Stimulated activated naive B cell treated with anti-CD40 and anti-IgM and Interleukin-4, amounts not matched to agents 10 μg/mL and 1 μg/mL and 100 μg/mL, for 72 hours (primary cell): ENCODE measurements around the gene CACNA1E.

Source experiments
- ATAC-seq, 2 donors: fragments of 150-1000 bp; cut with Tn5 transposase; replicated peaks; 2 replicates each; pipeline ENCODE4 v1.10.0; 2021; ENCODE audit warnings: moderate library complexity in 1 of 2
- DNase-seq: peaks from one replicate; pipeline ENCODE4 v3.0.0; 2021
- H3K27ac Mint-ChIP-seq: one replicate; pipeline ENCODE4 v1.8.0; 2022; ENCODE audit warnings: mild to moderate bottlenecking, mixed read lengths
- H3K27me3 Mint-ChIP-seq, 2 donors: one replicate each; pipeline ENCODE4 v1.8.0; 2022; ENCODE audit warnings: mixed read lengths in 2 of 2
- H3K36me3 Mint-ChIP-seq, 2 donors: one replicate each; pipeline ENCODE4 v1.8.0; 2022; ENCODE audit warnings: mixed read lengths in 2 of 2, mild to moderate bottlenecking in 1 of 2
- H3K4me1 Mint-ChIP-seq, 2 donors: one replicate each; pipeline ENCODE4 v1.8.0; 2022; ENCODE audit warnings: mixed read lengths in 2 of 2, mild to moderate bottlenecking in 1 of 2
- H3K4me3 Mint-ChIP-seq, 2 donors: one replicate each; pipeline ENCODE4 v1.8.0; 2022; ENCODE audit warnings: mild to moderate bottlenecking in 2 of 2, mixed read lengths in 2 of 2, moderate library complexity in 1 of 2
- H3K9me3 Mint-ChIP-seq, 2 donors: one replicate each; pipeline ENCODE4 v1.8.0; 2022; ENCODE audit warnings: mixed read lengths in 2 of 2, mild to moderate bottlenecking in 1 of 2

Gene CACNA1E

GRCh38 chr1:181712711-181713110 lies 229.4 kb downstream of the CACNA1E start:
- Mint-ChIP-seq H3K36me3 (no peaks in the 10 kb centered on the region), H3K27me3 (peaks cover 0 to 8% of the 10 kb centered on the region in 2 donors), H3K9me3 (no peaks in the 10 kb centered on the region), H3K27ac (no peak overlapping the region), H3K4me1 (no peaks in the 10 kb centered on the region), H3K4me3 (no peak overlapping the region)
- DNase-seq = no peak
- no peak for ATAC-seq

GRCh38 chr1:181714428-181714827 lies 231.1 kb downstream of the CACNA1E start:
- no peaks in the 10 kb centered on the region for H3K4me1 Mint-ChIP-seq
- H3K4me3 Mint-ChIP-seq = no peak overlapping the region
- ATAC-seq = no peak
- peaks cover 0 to 8% of the 10 kb centered on the region in 2 donors for H3K27me3 Mint-ChIP-seq
- H3K27ac Mint-ChIP-seq = no peak overlapping the region
- H3K36me3 Mint-ChIP-seq = no peaks in the 10 kb centered on the region
- DNase-seq = no peak
- no peaks in the 10 kb centered on the region for H3K9me3 Mint-ChIP-seq

GRCh38 chr1:181718034-181718433 lies 234.7 kb downstream of the CACNA1E start:
- Mint-ChIP-seq H3K27ac (no peak overlapping the region), H3K36me3 (no peaks in the 10 kb centered on the region), H3K27me3 (peaks cover 0 to 3% of the 10 kb centered on the region in 2 donors), H3K4me1 (no peaks in the 10 kb centered on the region), H3K4me3 (no peak overlapping the region), H3K9me3 (no peaks in the 10 kb centered on the region)
- DNase-seq (no peak), ATAC-seq (no peak)

- DNase-seq (no peak), ATAC-seq (no peak)
- H3K4me1 Mint-ChIP-seq = no peaks in the 10 kb centered on the region
- H3K4me3 Mint-ChIP-seq = no peak overlapping the region
- H3K27me3 Mint-ChIP-seq = peaks cover 0 to 3% of the 10 kb centered on the region in 2 donors
- H3K36me3 Mint-ChIP-seq = no peaks in the 10 kb centered on the region
- no peaks in the 10 kb centered on the region for H3K9me3 Mint-ChIP-seq
- no peak overlapping the region for H3K27ac Mint-ChIP-seq
These were observed 243.1 kb downstream of the CACNA1E start for GRCh38 chr1:181726320-181727012.

- DNase-seq = no peak
- no peak overlapping the region for H3K4me3 Mint-ChIP-seq
- no peaks in the 10 kb centered on the region for H3K27me3 Mint-ChIP-seq
- H3K36me3 Mint-ChIP-seq = no peaks in the 10 kb centered on the region
- ATAC-seq = no peak
- H3K27ac Mint-ChIP-seq = no peak overlapping the region
- H3K4me1 Mint-ChIP-seq = no peaks in the 10 kb centered on the region
- H3K9me3 Mint-ChIP-seq = no peaks in the 10 kb centered on the region
These were observed 247.3 kb downstream of the CACNA1E start for GRCh38 chr1:181730606-181731005.

GRCh38 chr1:181732218-181732990 lies 249.1 kb downstream of the CACNA1E start:
- Mint-ChIP-seq H3K4me1 (no peaks in the 10 kb centered on the region), H3K27ac (no peak overlapping the region), H3K27me3 (peaks cover 3 to 6% of the 10 kb centered on the region in 2 donors), H3K4me3 (no peak overlapping the region), H3K9me3 (peaks cover 0 to 2% of the 10 kb centered on the region in 2 donors), H3K36me3 (no peaks in the 10 kb centered on the region)
- ATAC-seq (no peak), DNase-seq (no peak)

- Mint-ChIP-seq H3K27ac (no peak overlapping the region), H3K27me3 (peaks cover 3 to 6% of the 10 kb centered on the region in 2 donors), H3K4me1 (no peaks in the 10 kb centered on the region), H3K4me3 (no peak overlapping the region), H3K36me3 (no peaks in the 10 kb centered on the region), H3K9me3 (peaks cover 0 to 2% of the 10 kb centered on the region in 2 donors)
- DNase-seq = no peak
- no peak for ATAC-seq
These were observed 250.2 kb downstream of the CACNA1E start for GRCh38 chr1:181733486-181733885.

- Mint-ChIP-seq H3K4me3 (no peak overlapping the region), H3K27ac (no peak overlapping the region), H3K4me1 (no peaks in the 10 kb centered on the region), H3K36me3 (no peaks in the 10 kb centered on the region), H3K9me3 (peaks cover 0 to 2% of the 10 kb centered on the region in 2 donors), H3K27me3 (peaks cover 3 to 6% of the 10 kb centered on the region in 2 donors)
- DNase-seq = no peak
- no peak for ATAC-seq
These were observed 253.7 kb downstream of the CACNA1E start for GRCh38 chr1:181737056-181737455.

- Mint-ChIP-seq H3K27me3 (peaks cover 6 to 8% of the 10 kb centered on the region in 2 donors), H3K9me3 (peaks cover 0 to 2% of the 10 kb centered on the region in 2 donors), H3K4me1 (no peaks in the 10 kb centered on the region), H3K27ac (no peak overlapping the region), H3K36me3 (no peaks in the 10 kb centered on the region), H3K4me3 (no peak overlapping the region)
- DNase-seq = no peak
- ATAC-seq = no peak
These were observed 255.9 kb downstream of the CACNA1E start for GRCh38 chr1:181739214-181739613.

GRCh38 chr1:181742426-181742825 lies 259.1 kb downstream of the CACNA1E start:
- peaks cover 0 to 1% of the 10 kb centered on the region in 2 donors for H3K9me3 Mint-ChIP-seq
- no peak for DNase-seq
- no peak overlapping the region for H3K4me3 Mint-ChIP-seq
- H3K36me3 Mint-ChIP-seq = no peaks in the 10 kb centered on the region
- ATAC-seq = no peak
- peaks cover 0 to 4% of the 10 kb centered on the region in 2 donors for H3K27me3 Mint-ChIP-seq
- H3K4me1 Mint-ChIP-seq = no peaks in the 10 kb centered on the region
- H3K27ac Mint-ChIP-seq = no peak overlapping the region

GRCh38 chr1:181743878-181744312 lies 260.6 kb downstream of the CACNA1E start:
- H3K4me3 Mint-ChIP-seq = no peak overlapping the region
- peaks cover 0 to 4% of the 10 kb centered on the region in 2 donors for H3K27me3 Mint-ChIP-seq
- peaks cover 0 to 1% of the 10 kb centered on the region in 2 donors for H3K9me3 Mint-ChIP-seq
- no peak overlapping the region for H3K27ac Mint-ChIP-seq
- H3K4me1 Mint-ChIP-seq = no peaks in the 10 kb centered on the region
- DNase-seq (no peak), ATAC-seq (no peak)
- no peaks in the 10 kb centered on the region for H3K36me3 Mint-ChIP-seq

- no peaks in the 10 kb centered on the region for H3K4me1 Mint-ChIP-seq
- H3K4me3 Mint-ChIP-seq = no peak overlapping the region
- H3K27me3 Mint-ChIP-seq = peaks cover 0 to 4% of the 10 kb centered on the region in 2 donors
- ATAC-seq (no peak), DNase-seq (no peak)
- no peak overlapping the region for H3K27ac Mint-ChIP-seq
- no peaks in the 10 kb centered on the region for H3K36me3 Mint-ChIP-seq
- peaks cover 0 to 1% of the 10 kb centered on the region in 2 donors for H3K9me3 Mint-ChIP-seq
These were observed 262.9 kb downstream of the CACNA1E start for GRCh38 chr1:181746224-181746623.

GRCh38 chr1:181748013-181748412 lies 264.7 kb downstream of the CACNA1E start:
- no peak overlapping the region for H3K4me3 Mint-ChIP-seq
- H3K27ac Mint-ChIP-seq = no peak overlapping the region
- H3K9me3 Mint-ChIP-seq = peaks cover 0 to 1% of the 10 kb centered on the region in 2 donors
- ATAC-seq (no peak), DNase-seq (no peak)
- no peaks in the 10 kb centered on the region for H3K4me1 Mint-ChIP-seq
- no peaks in the 10 kb centered on the region for H3K27me3 Mint-ChIP-seq
- H3K36me3 Mint-ChIP-seq = no peaks in the 10 kb centered on the region

- DNase-seq (no peak), ATAC-seq (no peak)
- Mint-ChIP-seq H3K27ac (no peak overlapping the region), H3K36me3 (peaks cover 0 to 1% of the 10 kb centered on the region in 2 donors), H3K4me3 (no peak overlapping the region), H3K4me1 (no peaks in the 10 kb centered on the region), H3K9me3 (peaks cover 0 to 1% of the 10 kb centered on the region in 2 donors), H3K27me3 (peaks cover 0 to 12% of the 10 kb centered on the region in 2 donors)
These were observed 270.8 kb downstream of the CACNA1E start for GRCh38 chr1:181754103-181754502.

- ATAC-seq (no peak), DNase-seq (no peak)
- H3K4me1 Mint-ChIP-seq = no peaks in the 10 kb centered on the region
- no peak overlapping the region for H3K4me3 Mint-ChIP-seq
- peaks cover 0 to 1% of the 10 kb centered on the region in 2 donors for H3K9me3 Mint-ChIP-seq
- peaks cover 0 to 1% of the 10 kb centered on the region in 2 donors for H3K36me3 Mint-ChIP-seq
- H3K27ac Mint-ChIP-seq = no peak overlapping the region
- peaks cover 0 to 12% of the 10 kb centered on the region in 2 donors for H3K27me3 Mint-ChIP-seq
These were observed 276.2 kb downstream of the CACNA1E start for GRCh38 chr1:181759481-181759880.
